H9 (cell line): ENCODE data around the gene SOX8. TPM values are rescaled to one million over a fixed set of nuclear protein-coding genes. Genes with fewer than 3 reads are reported as not detected.

ENCODE experiments used
- DNase-seq: peaks from one replicate; pipeline ENCODE4 v3.0.0-alpha.2; 2017
- H2AFZ ChIP-seq: one replicate; pipeline ENCODE4 v1.6.1; 2013; ENCODE audit warnings: mild to moderate bottlenecking, low read length, control low read depth, moderate library complexity
- H2AK5ac ChIP-seq: 2 replicates; pipeline ENCODE4 v1.6.1; 2013; ENCODE audit warnings: low read length, control low read depth, mixed read lengths; ENCODE audit not compliant: insufficient read length
- H2BK120ac ChIP-seq: one replicate; pipeline ENCODE4 v1.6.1; 2013; ENCODE audit warnings: low read depth, mild to moderate bottlenecking, low read length, control low read depth, inconsistent platforms; ENCODE audit not compliant: poor library complexity, severe bottlenecking
- H2BK12ac ChIP-seq: 2 replicates; pipeline ENCODE4 v1.6.1; 2013; ENCODE audit warnings: low read length, control low read depth, mixed read lengths, low read depth; ENCODE audit not compliant: insufficient read length
- H2BK15ac ChIP-seq: 2 replicates; pipeline ENCODE4 v1.6.1; 2013; ENCODE audit warnings: low read depth, low read length, control low read depth
- H2BK20ac ChIP-seq: one replicate; pipeline ENCODE4 v1.6.1; 2013; ENCODE audit warnings: low read depth, mild to moderate bottlenecking, low read length, control low read depth, inconsistent platforms; ENCODE audit not compliant: poor library complexity, severe bottlenecking
- H2BK5ac ChIP-seq: 2 replicates; pipeline ENCODE4 v1.6.1; 2013; ENCODE audit warnings: low read length, control low read depth, mixed read lengths; ENCODE audit not compliant: insufficient read length
- H3K14ac ChIP-seq: 2 replicates; pipeline ENCODE4 v1.6.1; 2013; ENCODE audit warnings: low read length, control low read depth; ENCODE audit not compliant: insufficient read depth
- H3K18ac ChIP-seq: 2 replicates; pipeline ENCODE4 v1.6.1; 2013; ENCODE audit warnings: low read depth, mild to moderate bottlenecking, mixed read lengths, low read length, control low read depth; ENCODE audit not compliant: insufficient read length
- H3K23ac ChIP-seq: 2 replicates; pipeline ENCODE4 v1.6.1; 2013; ENCODE audit warnings: low read length, control low read depth, mixed read lengths, low read depth; ENCODE audit not compliant: insufficient read length
- H3K23me2 ChIP-seq: 2 replicates; pipeline ENCODE4 v1.6.1; 2013; ENCODE audit warnings: low read depth, mild to moderate bottlenecking, mixed read lengths, low read length, control low read depth; ENCODE audit not compliant: insufficient read length, poor library complexity, severe bottlenecking
- H3K27ac ChIP-seq: 2 replicates; pipeline ENCODE4 v1.5.1; 2013; ENCODE audit warnings: low read length, control low read depth, mixed read lengths, low read depth; ENCODE audit not compliant: insufficient read length
- H3K27me3 ChIP-seq: 2 replicates; pipeline ENCODE4 v1.6.1; 2013; ENCODE audit warnings: low read length, control low read depth, inconsistent platforms; ENCODE audit not compliant: insufficient read depth
- H3K4ac ChIP-seq: 2 replicates; pipeline ENCODE4 v1.6.1; 2013; ENCODE audit warnings: low read depth, mild to moderate bottlenecking, control low read depth, inconsistent platforms, low read length, moderate library complexity
- H3K4me1 ChIP-seq: 2 replicates; pipeline ENCODE4 v1.6.1; 2013; ENCODE audit warnings: low read length, control low read depth, inconsistent platforms; ENCODE audit not compliant: insufficient read depth
- H3K4me2 ChIP-seq: 2 replicates; pipeline ENCODE4 v1.6.1; 2013; ENCODE audit warnings: low read length, control low read depth, mixed read lengths; ENCODE audit not compliant: insufficient read length, insufficient read depth
- H3K56ac ChIP-seq: 2 replicates; pipeline ENCODE4 v1.6.1; 2013; ENCODE audit warnings: low read depth, mild to moderate bottlenecking, mixed read lengths, low read length, control low read depth; ENCODE audit not compliant: insufficient read length
- H3K79me1 ChIP-seq: 2 replicates; pipeline ENCODE4 v1.6.1; 2013; ENCODE audit warnings: low read depth, mild to moderate bottlenecking, moderate library complexity, low read length, control low read depth, inconsistent platforms; ENCODE audit not compliant: insufficient read depth, poor library complexity, severe bottlenecking
- H3K79me2 ChIP-seq: 2 replicates; pipeline ENCODE4 v1.6.1; 2013; ENCODE audit warnings: low read length, control low read depth, inconsistent platforms; ENCODE audit not compliant: insufficient read depth
- H3K9ac ChIP-seq: 2 replicates; pipeline ENCODE4 v1.6.1; 2013; ENCODE audit warnings: low read length, control low read depth, mixed read lengths; ENCODE audit not compliant: insufficient read length; ENCODE audit errors: extremely low read depth
- H3K9me3 ChIP-seq: one replicate; pipeline ENCODE4 v1.6.1; 2013; ENCODE audit warnings: low read depth, low read length, inconsistent platforms; ENCODE audit not compliant: control insufficient read depth
- H3T11ph ChIP-seq: one replicate; pipeline ENCODE4 v1.6.1; 2013; ENCODE audit warnings: mild to moderate bottlenecking, low read length, control low read depth, inconsistent platforms
- H4K20me1 ChIP-seq: one replicate; pipeline ENCODE4 v1.6.1; 2013; ENCODE audit not compliant: control insufficient read depth, insufficient read length, insufficient read depth
- H4K5ac ChIP-seq: 2 replicates; pipeline ENCODE4 v1.6.1; 2013; ENCODE audit warnings: low read depth, mild to moderate bottlenecking, mixed read lengths, low read length, control low read depth; ENCODE audit not compliant: insufficient read length
- H4K8ac ChIP-seq: replicated peaks from 2 replicates; pipeline ENCODE4 v1.6.1; 2013; ENCODE audit warnings: low read length, control low read depth, mixed read lengths, low read depth; ENCODE audit not compliant: insufficient read length
- H4K91ac ChIP-seq: 2 replicates; pipeline ENCODE4 v1.6.1; 2013; ENCODE audit warnings: low read depth, mild to moderate bottlenecking, moderate library complexity, mixed read lengths, low read length, control low read depth; ENCODE audit not compliant: insufficient read length
- H3K27ac Mint-ChIP-seq, 3 experiments: 2 replicates in 2 of 3; 3 replicates in 1 of 3; pipeline ENCODE4 v1.8.0; 2020 to 2021; ENCODE audit warnings: mixed read lengths in 3 of 3, mild to moderate bottlenecking in 1 of 3, moderate library complexity in 1 of 3
- H3K27me3 Mint-ChIP-seq: 2 replicates; pipeline ENCODE4 v1.8.0; 2021; ENCODE audit warnings: low read depth, mild to moderate bottlenecking, moderate library complexity, mixed read lengths
- H3K36me3 Mint-ChIP-seq, 3 experiments: 2 replicates in 2 of 3; 3 replicates in 1 of 3; pipeline ENCODE4 v1.8.0; 2020 to 2021; ENCODE audit warnings: low read depth in 3 of 3, mixed read lengths in 3 of 3; ENCODE audit not compliant: insufficient read depth in 1 of 3
- H3K4me1 Mint-ChIP-seq, 2 experiments: 2 replicates each; pipeline ENCODE4 v1.8.0; 2020; ENCODE audit warnings: mixed read lengths in 2 of 2
- H3K4me3 Mint-ChIP-seq, 2 experiments: 2 replicates in 1 of 2; 3 replicates in 1 of 2; pipeline ENCODE4 v1.8.0; 2020 to 2021; ENCODE audit warnings: mild to moderate bottlenecking in 2 of 2, mixed read lengths in 2 of 2, moderate library complexity in 1 of 2
- H3K9me3 Mint-ChIP-seq, 2 experiments: 2 replicates in 1 of 2; 3 replicates in 1 of 2; pipeline ENCODE4 v1.8.0; 2020; ENCODE audit warnings: mild to moderate bottlenecking in 2 of 2, mixed read lengths in 2 of 2, moderate library complexity in 1 of 2
- WGBS: extraction: QIAGEN DNeasy Blood & Tissue Kit; methylation state at CpG from one replicate; pipeline ENCODE4 v1.1.7; 2013; ENCODE audit warnings: missing lambda C conversion rate, low lambda C conversion rate, mixed read lengths; ENCODE audit not compliant: insufficient read length; ENCODE audit errors: extremely low coverage; 5-methylcytosine and 5-hydroxymethylcytosine counted together
- total RNA-seq: library from RNA; stranded (reverse); gene quantifications from 2 replicates; pipeline ENCODE4 v1.2.1, GENCODE V29; 2021
- TF ChIP-seq, protein P1 (sequence below): fragments of 200-600 bp; sonication (generic); conservative IDR thresholded peaks from 3 replicates; pipeline ENCODE4 v1.8.0; 2021; ENCODE audit warnings: antibody characterized with exemption, mild to moderate bottlenecking

SOX8 gene
- total RNA-seq, 1 experiment from 2014 or later, result 8.9 TPM

DNA sequence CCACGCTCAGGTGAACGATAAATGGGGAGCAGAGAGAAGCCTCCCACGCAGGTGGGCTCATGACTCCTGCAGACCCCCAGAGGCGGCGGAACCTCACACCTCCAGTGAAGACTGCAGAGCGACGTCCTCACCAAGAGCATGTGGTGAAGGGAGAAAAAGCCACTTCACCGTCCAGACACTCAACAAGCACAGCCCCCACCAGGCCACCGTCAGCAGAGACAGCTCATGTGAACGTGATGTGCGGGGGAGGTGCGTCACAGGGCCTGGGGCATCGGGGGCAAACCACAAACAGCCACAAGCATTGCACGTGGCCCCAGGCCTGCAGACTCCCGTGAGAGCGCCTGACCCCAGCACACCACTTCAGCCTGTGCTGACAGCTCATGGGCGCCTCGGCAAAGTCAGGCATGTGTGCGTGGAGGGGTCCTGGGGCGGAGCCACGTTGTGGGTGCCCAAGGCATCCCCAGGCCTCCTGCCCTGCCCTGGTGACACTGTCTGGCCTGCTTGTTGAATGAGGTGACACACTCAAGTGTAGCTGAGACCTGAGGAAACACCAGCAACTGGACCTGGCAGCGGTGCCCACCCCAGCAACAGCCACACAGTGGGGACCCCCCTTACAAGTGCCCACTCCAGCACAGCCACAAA is 29.8 kb upstream of the SOX8 start:
- no peaks in the 10 kb centered on the region for H3K27me3 ChIP-seq
- H3K23ac ChIP-seq, result no peak overlapping the region
- no peak overlapping the region for H3K4me2 ChIP-seq
- H3K56ac ChIP-seq, result no peak overlapping the region
- TF ChIP-seq, protein P1, sequence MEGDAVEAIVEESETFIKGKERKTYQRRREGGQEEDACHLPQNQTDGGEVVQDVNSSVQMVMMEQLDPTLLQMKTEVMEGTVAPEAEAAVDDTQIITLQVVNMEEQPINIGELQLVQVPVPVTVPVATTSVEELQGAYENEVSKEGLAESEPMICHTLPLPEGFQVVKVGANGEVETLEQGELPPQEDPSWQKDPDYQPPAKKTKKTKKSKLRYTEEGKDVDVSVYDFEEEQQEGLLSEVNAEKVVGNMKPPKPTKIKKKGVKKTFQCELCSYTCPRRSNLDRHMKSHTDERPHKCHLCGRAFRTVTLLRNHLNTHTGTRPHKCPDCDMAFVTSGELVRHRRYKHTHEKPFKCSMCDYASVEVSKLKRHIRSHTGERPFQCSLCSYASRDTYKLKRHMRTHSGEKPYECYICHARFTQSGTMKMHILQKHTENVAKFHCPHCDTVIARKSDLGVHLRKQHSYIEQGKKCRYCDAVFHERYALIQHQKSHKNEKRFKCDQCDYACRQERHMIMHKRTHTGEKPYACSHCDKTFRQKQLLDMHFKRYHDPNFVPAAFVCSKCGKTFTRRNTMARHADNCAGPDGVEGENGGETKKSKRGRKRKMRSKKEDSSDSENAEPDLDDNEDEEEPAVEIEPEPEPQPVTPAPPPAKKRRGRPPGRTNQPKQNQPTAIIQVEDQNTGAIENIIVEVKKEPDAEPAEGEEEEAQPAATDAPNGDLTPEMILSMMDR, result no peak
- Mint-ChIP-seq H3K27ac (peak overlapping the region in 2 of 3 experiments; percentile 65 to 83; a peak in 3 of 7 replicates), H3K27me3 (peaks cover 2% of the 10 kb centered on the region; the same call in 1 of the 2 replicates), H3K4me3 (no peak overlapping the region; a peak in 1 of 5 replicates), H3K9me3 (no peaks in the 10 kb centered on the region), H3K4me1 (no peaks in the 10 kb centered on the region), H3K36me3 (peaks cover 0 to 4% (median 2%) of the 10 kb centered on the region in 3 experiments; a peak in 1 of 7 replicates)
- no peak overlapping the region for H3K9ac ChIP-seq
- H3K23me2 ChIP-seq, result no peaks in the 10 kb centered on the region
- no peaks in the 10 kb centered on the region for H4K20me1 ChIP-seq
- no peak overlapping the region for H3K27ac ChIP-seq
- no peak overlapping the region for H2BK5ac ChIP-seq
- no peak overlapping the region for H3K14ac ChIP-seq
- no peak overlapping the region for H4K8ac ChIP-seq
- no peak overlapping the region for H2AK5ac ChIP-seq
- H3K18ac ChIP-seq, result no peak overlapping the region
- H4K5ac ChIP-seq, result no peak overlapping the region
- H3K4ac ChIP-seq, result no peak overlapping the region
- no peak overlapping the region for H2BK15ac ChIP-seq
- no peaks in the 10 kb centered on the region for H3K9me3 ChIP-seq
- H3K79me1 ChIP-seq, result no peaks in the 10 kb centered on the region
- no peaks in the 10 kb centered on the region for H3K79me2 ChIP-seq
- H2BK120ac ChIP-seq, result no peak overlapping the region
- no peak overlapping the region for H3T11ph ChIP-seq
- no peaks in the 10 kb centered on the region for H3K4me1 ChIP-seq
- H2AFZ ChIP-seq, result no peak overlapping the region
- WGBS, result no CpG with 5 or more reads among the region's 22 CpGs
- H2BK12ac ChIP-seq, result no peak overlapping the region
- H4K91ac ChIP-seq, result no peak overlapping the region
- no peak overlapping the region for H2BK20ac ChIP-seq
- DNase-seq, result no peak
